Neural cell (in vitro differentiated cells): ENCODE measurements around the gene ALDH16A1.

ENCODE experiments used
- CTCF ChIP-seq: fragments of 450-650 bp; IDR thresholded peaks from 2 replicates; pipeline ENCODE4 v1.5.1; 2014; ENCODE audit warnings: antibody characterized with exemption, mild to moderate bottlenecking, moderate library complexity; ENCODE audit not compliant: poor library complexity, severe bottlenecking
- EP300 ChIP-seq: fragments of 450-650 bp; conservative IDR thresholded peaks from 2 replicates; pipeline ENCODE4 v1.6.1; 2014; ENCODE audit warnings: antibody characterized with exemption, mild to moderate bottlenecking, moderate library complexity; ENCODE audit not compliant: poor library complexity, severe bottlenecking
- EZH2 ChIP-seq: fragments of 200-600, 300-800 bp; shearing (Covaris generic), sonication (generic); IDR thresholded peaks from 2 replicates; pipeline ENCODE4 v1.6.1; 2014; ENCODE audit warnings: antibody characterized with exemption, low read length, borderline replicate concordance, mild to moderate bottlenecking; ENCODE audit not compliant: insufficient read depth, poor library complexity, severe bottlenecking
- MXI1 ChIP-seq: fragments of 450-650 bp; conservative IDR thresholded peaks from 2 replicates; pipeline ENCODE4 v1.6.1; 2014; ENCODE audit warnings: antibody characterized with exemption, mild to moderate bottlenecking; ENCODE audit not compliant: poor library complexity, severe bottlenecking
- RAD21 ChIP-seq: fragments of 450-650 bp; conservative IDR thresholded peaks from 2 replicates; pipeline ENCODE4 v1.6.1; 2014; ENCODE audit warnings: antibody characterized with exemption, mild to moderate bottlenecking, moderate library complexity

- TF ChIP-seq CTCF (no peak), MXI1 (no peak), EZH2 (no peak), EP300 (no peak), RAD21 (no peak)
Measured at GRCh38 chr19:49463960-49464740, 11.1 kb downstream of the ALDH16A1 start.
